ENCODE results near the gene IRS1.

IRS1 gene

GRCh38 chr2:226687641-226688253 is 111.9 kb downstream of the IRS1 start:
- TF ChIP-seq CTCF (IDR thresholded peaks at IDR 0.05; ENCODE audit: low read depth, low read length, missing control alignments): no peak
- H3K4me3 ChIP-seq (ENCODE audit: low read depth, low read length): no peak overlapping the region
- no peak for DNase-seq (ENCODE audit: low read depth)

- no peak overlapping the region for H3K4me3 ChIP-seq (ENCODE audit: low read depth, low read length)
- no peak for DNase-seq (ENCODE audit: low read depth)
- no peak for TF ChIP-seq CTCF (IDR thresholded peaks at IDR 0.05; ENCODE audit: low read depth, low read length, missing control alignments)
Measured at GRCh38 chr2:226684563-226684959, 115.1 kb downstream of the IRS1 start.

GRCh38 chr2:226683944-226684562 is 115.6 kb downstream of the IRS1 start:
- DNase-seq (ENCODE audit: low read depth): no peak
- H3K4me3 ChIP-seq (ENCODE audit: low read depth, low read length): no peak overlapping the region
- TF ChIP-seq CTCF (IDR thresholded peaks at IDR 0.05; ENCODE audit: low read depth, low read length, missing control alignments): no peak

GRCh38 chr2:226683196-226683595 is 116.4 kb downstream of the IRS1 start:
- no peak for DNase-seq (ENCODE audit: low read depth)
- no peak overlapping the region for H3K4me3 ChIP-seq (ENCODE audit: low read depth, low read length)
- no peak for TF ChIP-seq CTCF (IDR thresholded peaks at IDR 0.05; ENCODE audit: low read depth, low read length, missing control alignments)
